ENCODE results near the gene SELL.

SELL gene

GRCh38 chr1:169711469-169712308 is at the start of gene SELL:
SELL (minus strand) TSS chr1:169711620; CDS start chr1:169711498, 122 bp downstream.
- Mint-ChIP-seq H3K27ac (peak within 1 kb of the TSS; percentile 98), H3K36me3 (peaks cover 7% of the 10 kb centered on the region), H3K27me3 (no peaks in the 10 kb centered on the region), H3K4me3 (peak within 1 kb of the TSS; percentile 88), H3K9me3 (ENCODE audit: low read depth) (no peaks in the 10 kb centered on the region), H3K4me1 (ENCODE audit: low read depth) (peaks cover 35% of the 10 kb centered on the region)

- H3K9me3 Mint-ChIP-seq (ENCODE audit: low read depth): no peaks in the 10 kb centered on the region
- H3K36me3 Mint-ChIP-seq: no peaks in the 10 kb centered on the region
- no peak overlapping the region for H3K27ac Mint-ChIP-seq
- no peaks in the 10 kb centered on the region for H3K27me3 Mint-ChIP-seq
- H3K4me1 Mint-ChIP-seq (ENCODE audit: low read depth): no peaks in the 10 kb centered on the region
- H3K4me3 Mint-ChIP-seq: no peak overlapping the region
These were observed 47.6 kb upstream of the SELL start for GRCh38 chr1:169759038-169759437.

GRCh38 chr1:169753549-169753948 is 42.1 kb upstream of the SELL start:
- no peak overlapping the region for H3K4me3 Mint-ChIP-seq
- H3K36me3 Mint-ChIP-seq: no peaks in the 10 kb centered on the region
- no peak overlapping the region for H3K27ac Mint-ChIP-seq
- no peaks in the 10 kb centered on the region for H3K9me3 Mint-ChIP-seq (ENCODE audit: low read depth)
- no peaks in the 10 kb centered on the region for H3K4me1 Mint-ChIP-seq (ENCODE audit: low read depth)
- H3K27me3 Mint-ChIP-seq: peaks cover 3% of the 10 kb centered on the region

GRCh38 chr1:169750041-169750440 is 38.6 kb upstream of the SELL start:
- no peaks in the 10 kb centered on the region for H3K9me3 Mint-ChIP-seq (ENCODE audit: low read depth)
- H3K27me3 Mint-ChIP-seq: peaks cover 3% of the 10 kb centered on the region
- H3K36me3 Mint-ChIP-seq: no peaks in the 10 kb centered on the region
- no peaks in the 10 kb centered on the region for H3K4me1 Mint-ChIP-seq (ENCODE audit: low read depth)
- H3K4me3 Mint-ChIP-seq: no peak overlapping the region
- H3K27ac Mint-ChIP-seq: no peak overlapping the region

GRCh38 chr1:169746550-169746949 is 35.1 kb upstream of the SELL start:
- Mint-ChIP-seq H3K4me1 (ENCODE audit: low read depth) (no peaks in the 10 kb centered on the region), H3K27ac (no peak overlapping the region), H3K9me3 (ENCODE audit: low read depth) (no peaks in the 10 kb centered on the region)

GRCh38 chr1:169745015-169745861 is 33.8 kb upstream of the SELL start:
- Mint-ChIP-seq H3K4me1 (ENCODE audit: low read depth) (no peaks in the 10 kb centered on the region), H3K27me3 (peaks cover 3% of the 10 kb centered on the region), H3K4me3 (no peak overlapping the region), H3K36me3 (no peaks in the 10 kb centered on the region), H3K9me3 (ENCODE audit: low read depth) (no peaks in the 10 kb centered on the region), H3K27ac (no peak overlapping the region)

More at GRCh38 chr1:169746550-169746949, 35.1 kb upstream of the SELL start:
- Mint-ChIP-seq H3K36me3 (no peaks in the 10 kb centered on the region), H3K4me3 (no peak overlapping the region), H3K27me3 (peaks cover 3% of the 10 kb centered on the region)

- no peak overlapping the region for H3K4me3 Mint-ChIP-seq
- H3K9me3 Mint-ChIP-seq (ENCODE audit: low read depth): no peaks in the 10 kb centered on the region
These were observed 30.4 kb upstream of the SELL start for GRCh38 chr1:169741666-169742394.

GRCh38 chr1:169739980-169740379 is 28.6 kb upstream of the SELL start:
- no peak overlapping the region for H3K27ac Mint-ChIP-seq
- no peaks in the 10 kb centered on the region for H3K9me3 Mint-ChIP-seq (ENCODE audit: low read depth)
- H3K4me1 Mint-ChIP-seq (ENCODE audit: low read depth): no peaks in the 10 kb centered on the region
- peaks cover 6% of the 10 kb centered on the region for H3K27me3 Mint-ChIP-seq
- H3K4me3 Mint-ChIP-seq: no peak overlapping the region
- no peaks in the 10 kb centered on the region for H3K36me3 Mint-ChIP-seq

More at GRCh38 chr1:169741666-169742394, 30.4 kb upstream of the SELL start:
- Mint-ChIP-seq H3K36me3 (no peaks in the 10 kb centered on the region), H3K4me1 (ENCODE audit: low read depth) (no peaks in the 10 kb centered on the region), H3K27me3 (peaks cover 5% of the 10 kb centered on the region), H3K27ac (no peak overlapping the region)

GRCh38 chr1:169733924-169734323 is 22.5 kb upstream of the SELL start, which contains the start of gene SELE:
SELE (minus strand) TSS chr1:169734079; CDS start chr1:169733612, 467 bp downstream.
- no peak within 1 kb of the TSS for H3K27ac Mint-ChIP-seq
- H3K4me1 Mint-ChIP-seq (ENCODE audit: low read depth): no peaks in the 10 kb centered on the region
- H3K4me3 Mint-ChIP-seq: no peak within 1 kb of the TSS
- no peaks in the 10 kb centered on the region for H3K9me3 Mint-ChIP-seq (ENCODE audit: low read depth)
- peaks cover 3% of the 10 kb centered on the region for H3K27me3 Mint-ChIP-seq
- H3K36me3 Mint-ChIP-seq: no peaks in the 10 kb centered on the region

GRCh38 chr1:169731446-169731845 is 20.0 kb upstream of the SELL start:
- Mint-ChIP-seq H3K9me3 (ENCODE audit: low read depth) (no peaks in the 10 kb centered on the region), H3K4me1 (ENCODE audit: low read depth) (no peaks in the 10 kb centered on the region), H3K27me3 (peaks cover 5% of the 10 kb centered on the region), H3K4me3 (no peak overlapping the region), H3K36me3 (no peaks in the 10 kb centered on the region), H3K27ac (no peak overlapping the region)

- Mint-ChIP-seq H3K27ac (no peak overlapping the region), H3K9me3 (ENCODE audit: low read depth) (no peaks in the 10 kb centered on the region), H3K4me3 (no peak overlapping the region), H3K36me3 (no peaks in the 10 kb centered on the region), H3K4me1 (ENCODE audit: low read depth) (no peaks in the 10 kb centered on the region), H3K27me3 (peaks cover 5% of the 10 kb centered on the region)
These were observed 18.6 kb upstream of the SELL start for GRCh38 chr1:169729991-169730390.

- Mint-ChIP-seq H3K9me3 (ENCODE audit: low read depth) (no peaks in the 10 kb centered on the region), H3K27ac (no peak overlapping the region), H3K36me3 (no peaks in the 10 kb centered on the region), H3K27me3 (peaks cover 5% of the 10 kb centered on the region), H3K4me3 (no peak overlapping the region), H3K4me1 (ENCODE audit: low read depth) (no peaks in the 10 kb centered on the region)
These were observed 15.9 kb upstream of the SELL start for GRCh38 chr1:169727307-169727706.

GRCh38 chr1:169726851-169727250 is 15.4 kb upstream of the SELL start:
- Mint-ChIP-seq H3K27ac (no peak overlapping the region), H3K36me3 (no peaks in the 10 kb centered on the region), H3K4me1 (ENCODE audit: low read depth) (no peaks in the 10 kb centered on the region), H3K4me3 (no peak overlapping the region), H3K9me3 (ENCODE audit: low read depth) (no peaks in the 10 kb centered on the region), H3K27me3 (peaks cover 5% of the 10 kb centered on the region)

- H3K4me3 Mint-ChIP-seq: no peak overlapping the region
- no peaks in the 10 kb centered on the region for H3K9me3 Mint-ChIP-seq (ENCODE audit: low read depth)
These were observed 14.5 kb upstream of the SELL start for GRCh38 chr1:169725930-169726329.

More at GRCh38 chr1:169725930-169726329, 14.5 kb upstream of the SELL start:
- H3K27me3 Mint-ChIP-seq: peaks cover 5% of the 10 kb centered on the region
- no peaks in the 10 kb centered on the region for H3K4me1 Mint-ChIP-seq (ENCODE audit: low read depth)
- H3K36me3 Mint-ChIP-seq: no peaks in the 10 kb centered on the region
- H3K27ac Mint-ChIP-seq: no peak overlapping the region

Data from activated naive CD8-positive, alpha-beta T cell (primary cell).